Chondrocyte (in vitro differentiated cells): ENCODE results near the gene TRPV2. TPM values are rescaled to one million over a fixed set of nuclear protein-coding genes. Genes with fewer than 3 reads are reported as not detected.
A peak's percentile ranks its signal among the peaks of the same experiment; 100 is the strongest.

ENCODE experiments used
- DNase-seq: peaks from one replicate; pipeline ENCODE4 v3.0.0; 2021; ENCODE audit warnings: mixed read lengths, low spot score
- H3K27ac Mint-ChIP-seq: one replicate; pipeline ENCODE4 v1.8.0; 2021; ENCODE audit warnings: mild to moderate bottlenecking, moderate library complexity, mixed read lengths; ENCODE audit not compliant: unreplicated experiment
- H3K27me3 Mint-ChIP-seq: 2 replicates; pipeline ENCODE4 v1.8.0; 2021; ENCODE audit warnings: low read depth, mixed read lengths
- H3K36me3 Mint-ChIP-seq: 2 replicates; pipeline ENCODE4 v1.8.0; 2021; ENCODE audit warnings: low read depth, mixed read lengths
- H3K4me1 Mint-ChIP-seq: 2 replicates; pipeline ENCODE4 v1.8.0; 2021; ENCODE audit warnings: low read depth, mild to moderate bottlenecking, mixed read lengths
- H3K4me3 Mint-ChIP-seq: one replicate; pipeline ENCODE4 v1.8.0; 2021; ENCODE audit warnings: mild to moderate bottlenecking, moderate library complexity, mixed read lengths; ENCODE audit not compliant: unreplicated experiment
- H3K9me3 Mint-ChIP-seq: 2 replicates; pipeline ENCODE4 v1.8.0; 2021; ENCODE audit warnings: low read depth, mixed read lengths
- total RNA-seq: library from RNA; stranded (reverse); gene quantifications from 3 replicates; pipeline ENCODE4 v1.2.1, GENCODE V29; 2021
- TF ChIP-seq, protein P1 (sequence below): fragments of 200-600 bp; sonication (generic); IDR thresholded peaks from 2 replicates; pipeline ENCODE4 v1.5.0; 2021; ENCODE audit warnings: antibody characterized with exemption, mild to moderate bottlenecking, moderate library complexity

The TRPV2 gene
- total RNA-seq, 1 donor from 2014 or later = 43.5 TPM

DNA sequence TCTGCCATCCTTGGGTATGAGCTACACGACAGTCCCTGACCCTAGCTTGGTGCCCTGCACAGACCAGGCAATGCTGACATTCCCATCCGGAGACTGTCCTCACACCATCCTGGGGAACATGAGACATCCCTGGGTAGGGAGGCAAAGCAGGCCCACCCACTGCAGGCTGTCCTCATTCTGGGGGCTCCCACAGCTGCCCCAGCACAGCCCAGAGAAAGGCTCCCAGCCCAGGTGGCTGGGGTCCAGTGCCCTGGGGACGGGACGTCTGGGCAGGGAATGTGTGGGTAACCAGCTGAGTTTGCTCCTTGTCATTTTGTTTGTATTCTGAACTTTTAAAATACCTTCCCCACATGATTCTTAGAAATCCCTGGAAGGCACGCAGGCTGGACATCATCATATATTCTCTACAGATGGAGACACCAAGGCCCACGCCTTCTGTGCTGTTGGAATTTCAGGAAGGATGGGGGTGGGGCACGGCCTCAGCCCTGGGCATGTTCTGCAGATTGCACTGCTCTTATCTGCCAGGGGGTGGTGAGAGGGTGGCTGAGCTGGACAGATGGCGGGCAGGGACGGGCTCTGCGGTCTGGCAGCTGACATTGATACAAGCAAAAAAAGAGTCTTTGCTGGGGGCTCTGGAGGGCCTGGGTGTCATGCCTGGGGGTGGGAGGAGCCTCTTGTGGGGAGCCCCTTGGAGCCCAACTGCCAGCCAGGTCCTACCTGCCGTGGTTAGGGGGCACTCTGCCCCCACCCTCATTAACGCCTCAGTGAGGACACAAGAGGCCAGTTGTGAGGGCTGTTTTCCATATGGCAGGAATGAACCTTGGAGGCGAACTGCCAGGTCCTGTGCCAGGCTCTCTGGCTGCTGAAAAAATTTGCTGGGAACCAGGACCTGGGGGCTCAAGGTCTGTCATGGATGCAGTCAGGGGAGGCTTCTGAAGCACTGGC is 48.3 kb downstream of the TRPV2 start:
- H3K27ac Mint-ChIP-seq = no peak overlapping the region
- no peak for DNase-seq
- TF ChIP-seq, protein P1, sequence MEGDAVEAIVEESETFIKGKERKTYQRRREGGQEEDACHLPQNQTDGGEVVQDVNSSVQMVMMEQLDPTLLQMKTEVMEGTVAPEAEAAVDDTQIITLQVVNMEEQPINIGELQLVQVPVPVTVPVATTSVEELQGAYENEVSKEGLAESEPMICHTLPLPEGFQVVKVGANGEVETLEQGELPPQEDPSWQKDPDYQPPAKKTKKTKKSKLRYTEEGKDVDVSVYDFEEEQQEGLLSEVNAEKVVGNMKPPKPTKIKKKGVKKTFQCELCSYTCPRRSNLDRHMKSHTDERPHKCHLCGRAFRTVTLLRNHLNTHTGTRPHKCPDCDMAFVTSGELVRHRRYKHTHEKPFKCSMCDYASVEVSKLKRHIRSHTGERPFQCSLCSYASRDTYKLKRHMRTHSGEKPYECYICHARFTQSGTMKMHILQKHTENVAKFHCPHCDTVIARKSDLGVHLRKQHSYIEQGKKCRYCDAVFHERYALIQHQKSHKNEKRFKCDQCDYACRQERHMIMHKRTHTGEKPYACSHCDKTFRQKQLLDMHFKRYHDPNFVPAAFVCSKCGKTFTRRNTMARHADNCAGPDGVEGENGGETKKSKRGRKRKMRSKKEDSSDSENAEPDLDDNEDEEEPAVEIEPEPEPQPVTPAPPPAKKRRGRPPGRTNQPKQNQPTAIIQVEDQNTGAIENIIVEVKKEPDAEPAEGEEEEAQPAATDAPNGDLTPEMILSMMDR = peak; percentile 64

DNA sequence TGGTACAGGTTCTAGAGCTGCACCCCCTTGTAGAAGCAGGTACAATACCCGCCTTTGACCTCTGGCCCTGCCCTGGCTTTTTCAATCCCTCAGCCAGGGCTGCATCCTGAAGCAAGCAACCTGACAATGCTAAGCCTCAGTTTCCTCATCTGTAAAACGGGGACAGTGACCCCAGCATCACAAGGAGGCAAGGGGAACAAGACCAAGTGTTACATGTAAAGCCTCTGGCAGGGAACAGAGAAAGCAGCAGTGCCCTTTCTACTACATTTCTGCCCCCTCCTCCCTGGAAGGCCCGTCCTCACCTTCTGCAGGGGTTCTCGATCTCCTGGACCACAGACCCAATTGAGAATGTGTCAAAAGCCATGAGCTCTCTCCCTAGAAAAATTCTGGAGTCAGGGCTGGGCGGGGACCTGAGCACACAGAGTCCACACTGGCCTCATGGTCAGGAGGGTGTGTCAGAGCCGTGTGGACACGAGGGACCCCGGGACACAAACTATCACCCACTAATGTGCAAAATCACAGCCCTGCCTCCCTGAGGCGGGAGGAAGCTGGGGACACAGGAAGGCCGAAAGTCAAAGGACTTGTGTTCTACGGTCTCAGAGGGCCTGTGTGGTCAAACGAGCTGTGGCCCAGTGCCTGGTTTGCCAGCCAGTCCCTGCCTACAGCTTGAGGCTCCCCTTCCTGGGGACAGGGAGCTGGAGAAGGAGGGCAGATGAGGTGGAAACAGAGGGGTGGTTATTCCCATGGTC is 49.1 kb downstream of the TRPV2 start:
- Mint-ChIP-seq H3K4me3 (no peak overlapping the region), H3K27ac (no peak overlapping the region), H3K4me1 (peaks cover 12% of the 10 kb centered on the region), H3K27me3 (peaks cover 1% of the 10 kb centered on the region), H3K36me3 (no peaks in the 10 kb centered on the region), H3K9me3 (no peaks in the 10 kb centered on the region)
- TF ChIP-seq, protein P1 = no peak
- DNase-seq = no peak

More for the DNA sequence above, 48.3 kb downstream of the TRPV2 start:
- H3K4me1 Mint-ChIP-seq = peaks cover 12% of the 10 kb centered on the region
- H3K36me3 Mint-ChIP-seq = no peaks in the 10 kb centered on the region
- H3K9me3 Mint-ChIP-seq = no peaks in the 10 kb centered on the region
- no peak overlapping the region for H3K4me3 Mint-ChIP-seq
- no peaks in the 10 kb centered on the region for H3K27me3 Mint-ChIP-seq

DNA sequence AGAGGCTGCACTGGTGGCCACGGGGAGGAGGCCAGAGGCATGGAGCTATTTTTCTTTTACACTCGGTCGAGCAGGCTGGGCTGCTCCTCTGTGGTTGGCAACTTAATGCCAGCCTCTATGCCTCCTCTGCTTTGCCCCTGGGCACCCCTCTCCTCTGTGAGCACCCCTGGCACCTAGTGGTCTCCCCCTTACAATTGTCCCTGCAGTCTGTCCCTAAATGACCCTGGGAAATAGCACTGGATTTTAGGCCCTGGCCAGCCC is 49.6 kb downstream of the TRPV2 start:
- Mint-ChIP-seq H3K27ac (no peak overlapping the region), H3K4me3 (no peak overlapping the region), H3K27me3 (peaks cover 1% of the 10 kb centered on the region), H3K36me3 (no peaks in the 10 kb centered on the region), H3K4me1 (peaks cover 12% of the 10 kb centered on the region), H3K9me3 (no peaks in the 10 kb centered on the region)
- DNase-seq = no peak
- TF ChIP-seq, protein P1 = no peak

DNA sequence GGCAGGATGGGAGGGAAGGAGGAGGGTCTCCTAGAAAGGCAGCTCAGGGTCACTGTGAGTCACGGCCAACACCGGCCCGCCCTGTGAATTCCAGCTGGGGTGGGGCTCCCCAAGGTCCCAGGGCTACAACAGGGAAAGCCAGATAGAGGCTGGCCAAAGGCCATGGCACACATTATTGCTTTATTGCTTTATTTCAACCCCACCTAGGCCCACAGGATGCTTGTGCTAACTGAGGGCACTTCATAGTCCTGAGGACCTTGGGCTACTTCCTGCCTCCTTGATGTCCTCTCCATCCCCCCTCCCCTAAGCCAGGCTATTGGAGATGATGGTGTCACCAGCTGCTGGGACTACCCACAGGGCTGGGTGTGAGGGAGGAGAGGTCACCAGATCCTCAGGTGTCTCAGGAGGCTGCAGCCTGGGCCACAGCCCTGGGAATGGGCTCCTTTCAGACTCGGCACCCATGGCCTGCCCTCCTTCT is 50.5 kb downstream of the TRPV2 start:
- H3K4me3 Mint-ChIP-seq = no peak overlapping the region
- no peaks in the 10 kb centered on the region for H3K36me3 Mint-ChIP-seq
- TF ChIP-seq, protein P1 = no peak
- H3K27me3 Mint-ChIP-seq = peaks cover 1% of the 10 kb centered on the region
- peaks cover 12% of the 10 kb centered on the region for H3K4me1 Mint-ChIP-seq
- H3K27ac Mint-ChIP-seq = no peak overlapping the region
- H3K9me3 Mint-ChIP-seq = no peaks in the 10 kb centered on the region
- no peak for DNase-seq

DNA sequence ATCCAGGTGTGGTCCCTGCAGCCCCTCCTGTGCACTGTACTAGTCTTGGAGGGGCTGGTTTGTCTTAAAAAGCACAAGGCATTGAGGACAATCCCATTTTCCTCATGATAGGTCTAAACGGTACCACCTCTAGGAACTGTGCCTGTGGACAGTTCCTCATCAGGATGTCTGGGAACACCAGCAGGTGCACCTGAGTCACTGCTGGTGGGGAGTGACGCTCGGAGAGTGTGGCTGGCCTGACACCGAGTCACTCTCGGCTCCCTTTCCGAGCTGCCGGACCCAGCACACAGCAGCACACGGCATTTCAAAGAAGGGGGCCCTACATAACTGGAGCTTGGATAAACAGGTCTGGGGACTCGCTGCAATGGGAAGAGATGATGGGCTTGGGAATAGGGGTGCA is 51.0 kb downstream of the TRPV2 start:
- Mint-ChIP-seq H3K4me3 (no peak overlapping the region), H3K9me3 (no peaks in the 10 kb centered on the region), H3K4me1 (peaks cover 12% of the 10 kb centered on the region), H3K27ac (no peak overlapping the region), H3K36me3 (no peaks in the 10 kb centered on the region), H3K27me3 (peaks cover 1% of the 10 kb centered on the region)
- no peak for DNase-seq
- TF ChIP-seq, protein P1 = no peak
